ENCODE measurements around the gene FREM1.

DNA sequence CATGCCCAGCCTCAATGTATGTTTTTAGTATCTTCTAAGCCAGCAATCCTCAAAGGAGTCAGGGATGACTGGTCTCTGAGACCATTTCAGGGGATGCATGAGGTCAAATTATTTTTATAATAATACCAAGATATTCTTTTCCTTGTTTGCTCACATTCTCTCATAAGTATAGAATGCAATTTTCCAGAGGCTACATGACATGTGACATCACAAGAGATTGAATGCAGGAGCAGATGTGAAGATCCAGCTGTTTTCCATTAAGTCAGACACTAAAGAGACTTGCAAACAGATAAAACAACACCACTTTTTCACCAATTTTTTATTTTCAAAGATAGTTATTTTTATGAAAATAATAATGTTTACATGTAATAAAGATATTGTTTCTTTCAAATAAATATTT is 22.0 kb upstream of the FREM1 start:
- TF ChIP-seq CTCF (IDR thresholded peaks at IDR 0.05; ENCODE audit: insufficient read depth, low read length, poor library complexity, severe bottlenecking) = no peak
- no peak for TF ChIP-seq EZH2phosphoT487 (conservative IDR thresholded peaks at IDR 0.05; ENCODE audit: low read length)

All from SU-DHL-6 (cell line).